DMS 273 (cell line): ENCODE data around the gene CACNB4.
"Not testable (repeated sequence)": the region's sequence is repeated elsewhere in the genome, so short reads cannot be mapped to it uniquely, and the experiment has no call there.

Experiments
- DNase-seq: peaks from one replicate; lab custom pipeline; 2025; ENCODE audit not compliant: unreplicated experiment; lab: John Stamatoyannopoulos, UW

Gene CACNB4

DNA sequence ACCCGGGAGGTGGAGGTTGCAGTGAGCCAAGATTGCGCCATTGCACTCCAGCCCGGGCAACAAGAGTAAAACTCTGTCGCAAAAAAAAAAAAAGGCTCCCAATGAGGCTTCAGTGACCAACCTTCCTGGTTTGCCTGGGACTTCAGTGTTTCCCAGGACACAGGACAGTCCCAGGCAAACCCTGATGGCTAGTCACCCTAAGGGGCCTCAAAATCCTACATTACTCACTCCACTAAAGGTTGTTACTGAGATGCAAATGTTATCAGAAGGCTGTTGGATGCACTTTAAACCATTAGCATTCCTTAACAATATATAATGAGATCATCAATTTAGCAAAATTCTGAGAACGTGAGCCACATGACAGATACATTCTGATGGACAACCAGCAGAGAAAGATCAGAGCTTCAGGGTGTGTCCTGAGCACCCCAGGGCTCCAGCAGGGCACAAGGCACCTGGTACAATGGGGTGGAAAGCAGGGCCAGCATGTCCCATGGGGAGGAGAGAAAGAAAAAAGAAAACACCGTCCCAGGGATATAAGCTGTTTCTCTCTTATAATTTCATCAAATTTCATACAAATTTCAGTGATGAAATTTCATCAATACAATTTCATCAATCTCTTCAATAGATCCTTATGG lies 152.5 kb downstream of the CACNB4 start:
- DNase-seq: no peak

DNA sequence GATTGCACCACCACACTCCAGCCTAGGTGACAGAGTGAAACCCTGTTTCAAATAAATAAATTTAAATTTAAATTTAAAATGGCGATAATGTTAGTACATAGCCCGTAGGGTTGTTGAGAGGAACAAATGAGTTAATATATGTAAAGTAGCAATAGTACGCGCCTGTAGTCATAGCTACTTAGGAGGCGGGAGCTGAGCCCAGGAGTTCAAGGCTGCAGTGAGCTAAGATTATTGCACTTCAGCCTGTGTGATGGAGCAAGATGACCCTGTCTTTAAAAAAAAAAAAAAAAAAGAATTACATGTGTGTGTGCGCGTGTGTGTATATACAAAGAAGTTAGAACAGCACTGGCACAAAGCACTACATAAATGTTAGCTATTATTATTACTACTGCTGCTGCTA lies 153.2 kb downstream of the CACNB4 start:
- DNase-seq: no peak

DNA sequence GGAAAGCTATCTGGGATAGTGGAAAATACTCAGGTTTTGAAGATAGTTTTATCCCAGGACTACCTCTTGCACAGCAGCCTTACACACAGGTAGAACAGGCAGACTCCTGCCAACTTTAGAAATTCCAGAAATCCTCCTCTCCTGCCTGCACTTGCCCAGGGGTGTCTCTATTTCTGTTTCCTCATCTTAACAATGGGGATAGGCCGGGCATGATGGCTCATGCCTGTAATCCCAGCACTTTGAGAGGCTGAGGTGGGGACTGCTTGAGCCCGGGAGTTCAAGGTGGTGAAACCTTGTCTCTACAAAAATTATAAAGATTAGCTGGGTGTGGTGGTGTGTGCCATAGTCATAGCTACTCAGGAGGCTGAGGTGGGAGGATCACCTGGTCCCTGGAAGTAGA lies 153.7 kb downstream of the CACNB4 start:
- DNase-seq: no peak

DNA sequence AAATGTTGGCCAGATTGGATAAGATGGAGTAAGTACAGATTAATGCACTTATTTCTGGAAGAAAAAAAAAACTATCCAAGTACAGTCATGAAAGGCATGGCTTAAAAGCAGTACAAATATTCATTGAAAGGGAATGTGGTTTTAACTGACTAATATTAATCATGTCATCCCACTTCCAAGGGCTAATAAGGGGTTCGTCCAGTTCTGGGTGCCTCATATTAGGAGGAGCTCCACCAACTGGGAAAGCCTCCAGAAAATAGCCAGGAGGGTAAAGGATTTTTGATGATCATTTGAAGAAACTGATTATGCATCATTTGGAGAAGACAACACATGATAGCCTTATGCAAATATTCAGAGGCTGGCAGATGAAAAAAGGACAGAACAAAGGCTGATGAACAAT lies 155.4 kb downstream of the CACNB4 start:
- DNase-seq: no peak

DNA sequence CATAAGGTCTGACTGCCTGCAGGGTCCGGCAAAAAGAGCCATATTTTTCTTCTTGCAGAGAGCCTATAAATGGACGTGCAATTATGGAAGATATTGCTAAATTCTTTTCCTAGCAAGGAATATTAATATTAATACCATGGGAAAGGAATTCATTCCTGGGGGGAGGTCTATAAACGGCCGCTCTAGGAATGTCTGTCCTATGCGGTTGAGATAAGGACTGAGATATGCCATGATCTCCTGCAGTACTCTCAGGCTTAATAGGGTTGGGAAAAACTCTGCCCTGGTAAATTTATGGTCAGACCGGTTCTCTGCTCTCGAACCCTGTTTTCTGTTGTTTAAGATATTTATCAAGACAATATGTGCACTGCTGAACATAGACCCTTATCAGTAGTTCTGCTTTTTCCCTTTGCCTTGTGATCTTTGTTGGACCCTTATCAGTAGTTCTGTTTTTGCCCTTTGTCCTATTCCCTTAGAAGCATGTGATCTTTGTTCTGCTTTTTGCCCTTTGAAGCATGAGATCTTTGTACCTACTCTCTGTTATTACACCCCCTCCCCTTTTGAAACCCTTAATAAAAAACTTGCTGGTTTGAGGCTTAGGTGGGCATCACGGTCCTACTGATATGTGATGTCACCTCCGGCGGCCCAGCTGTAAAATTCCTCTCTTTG lies 156.2 kb downstream of the CACNB4 start:
- not testable (repeated sequence) for DNase-seq

DNA sequence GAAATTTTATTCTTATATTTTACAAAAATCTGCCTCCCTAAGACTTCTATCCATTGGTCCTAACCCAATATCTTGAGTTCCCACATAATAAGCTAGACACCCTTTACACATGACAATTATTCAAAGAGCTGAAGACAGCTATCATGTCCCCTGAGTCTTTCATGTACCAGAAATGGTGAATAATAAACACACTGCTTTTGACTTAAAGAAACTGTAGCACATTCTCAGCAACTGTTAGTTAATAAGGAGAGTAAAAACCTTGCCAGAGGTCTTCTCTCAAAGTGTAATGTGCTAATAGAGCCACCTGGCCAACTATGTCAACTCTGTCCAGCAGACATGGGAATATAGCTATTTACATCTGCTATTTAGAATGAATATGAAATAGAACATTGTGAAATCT lies 160.9 kb downstream of the CACNB4 start:
- DNase-seq: no peak

DNA sequence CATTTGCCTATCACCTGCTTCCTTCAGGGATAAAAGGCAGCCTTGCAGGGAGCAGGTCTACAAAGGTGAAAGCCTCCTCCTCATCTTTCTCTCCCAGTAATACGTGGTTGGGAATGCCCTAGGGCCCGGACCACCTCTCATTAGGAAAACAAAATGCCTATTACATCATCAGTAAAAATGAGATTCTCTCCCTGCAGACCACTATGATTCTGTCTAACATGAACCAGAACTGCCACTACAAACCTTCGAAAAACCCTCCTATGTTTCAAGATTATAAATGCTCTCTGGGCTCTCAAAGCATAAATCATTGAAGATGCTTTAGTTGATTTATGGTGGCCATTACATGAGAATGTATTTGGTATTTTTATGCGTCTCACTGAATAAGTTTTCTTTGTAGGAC lies 162.2 kb downstream of the CACNB4 start:
- no peak for DNase-seq

DNA sequence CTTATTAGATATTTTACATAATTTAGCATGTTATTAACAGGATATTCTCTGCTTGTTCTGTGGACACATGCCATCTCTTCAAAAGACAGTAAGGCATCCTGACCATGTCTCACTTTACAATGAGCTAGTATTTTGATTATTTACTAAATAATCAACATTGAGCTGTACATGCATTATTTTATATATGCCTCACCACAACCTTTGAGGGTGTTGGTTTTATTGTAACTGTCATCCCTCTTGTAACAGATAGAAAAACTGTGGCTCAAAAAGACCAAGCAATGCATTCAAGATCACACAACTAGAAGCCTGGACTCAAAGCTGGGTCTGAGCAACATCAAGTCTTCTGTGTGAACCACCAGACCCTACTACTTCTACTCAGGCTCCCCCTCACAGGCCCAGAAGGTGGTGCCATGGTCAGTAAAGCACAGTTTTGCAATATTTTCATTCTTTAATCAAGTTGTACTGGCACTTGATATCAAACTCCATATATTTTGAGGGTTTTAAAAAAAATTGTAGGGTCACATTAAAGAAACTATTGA lies 165.5 kb downstream of the CACNB4 start:
- no peak for DNase-seq

DNA sequence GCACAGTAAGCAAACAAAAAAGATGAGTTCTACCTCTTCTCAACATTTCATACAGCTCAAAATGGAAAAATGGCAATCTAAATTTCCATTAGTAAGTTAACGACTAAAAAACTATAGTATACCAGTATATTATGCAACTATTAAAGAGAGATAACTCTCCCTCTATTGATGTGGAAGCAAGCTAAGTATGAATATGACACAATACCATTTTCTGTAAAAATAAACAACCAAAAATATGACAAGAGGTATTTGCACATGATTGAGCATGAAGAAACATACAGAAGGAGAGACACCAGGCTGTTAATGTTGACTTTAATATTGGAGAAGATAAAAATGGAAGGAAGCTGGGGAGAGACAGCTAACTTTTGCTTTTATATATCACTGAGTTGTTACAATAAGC lies 167.1 kb downstream of the CACNB4 start:
- no peak for DNase-seq

DNA sequence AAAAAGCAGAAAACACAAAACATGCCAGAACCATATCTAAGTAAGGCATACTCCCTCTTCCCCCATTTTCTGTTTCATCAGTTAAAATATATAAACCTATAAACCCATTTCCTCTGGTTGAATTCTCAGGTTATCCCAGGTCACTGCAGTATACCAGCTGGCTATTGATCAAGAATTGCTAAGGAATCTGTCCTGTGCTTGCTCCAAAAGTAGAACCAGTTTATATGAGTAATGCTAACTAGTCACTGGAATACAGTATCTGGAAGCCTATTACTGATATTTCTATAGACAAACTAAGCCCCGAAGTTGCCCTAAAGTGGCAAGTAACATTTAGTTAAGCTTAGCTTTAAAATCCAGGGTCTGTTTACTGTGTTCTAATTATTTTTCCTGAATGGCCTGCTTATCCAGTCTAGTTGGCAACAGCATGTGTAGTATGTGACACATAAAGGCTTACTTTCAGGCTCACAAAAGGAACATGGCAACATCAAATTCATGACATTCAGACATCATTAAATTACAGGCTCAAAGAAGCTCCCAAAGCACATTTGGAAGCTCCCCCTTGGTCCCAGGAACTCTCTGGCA lies 167.7 kb downstream of the CACNB4 start:
- no peak for DNase-seq

DNA sequence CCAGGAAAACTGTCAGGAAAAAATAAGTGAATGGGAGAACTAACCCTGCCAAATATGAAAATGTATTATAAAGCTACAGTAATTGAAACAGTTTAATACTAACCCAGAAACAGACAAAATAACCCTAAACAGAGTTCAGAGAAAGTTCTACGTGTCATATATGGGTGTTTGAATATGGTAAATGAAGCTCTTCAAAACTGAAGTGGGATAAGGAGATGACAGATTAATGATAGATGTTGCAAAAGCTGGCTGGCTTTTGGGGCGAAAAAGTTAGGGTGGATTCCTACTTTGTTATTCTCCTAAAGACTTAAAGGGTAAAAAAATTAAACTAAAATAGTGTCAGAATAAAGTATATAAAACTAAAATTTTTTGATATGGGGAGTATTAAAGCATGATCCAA lies 168.8 kb downstream of the CACNB4 start:
- DNase-seq: no peak

DNA sequence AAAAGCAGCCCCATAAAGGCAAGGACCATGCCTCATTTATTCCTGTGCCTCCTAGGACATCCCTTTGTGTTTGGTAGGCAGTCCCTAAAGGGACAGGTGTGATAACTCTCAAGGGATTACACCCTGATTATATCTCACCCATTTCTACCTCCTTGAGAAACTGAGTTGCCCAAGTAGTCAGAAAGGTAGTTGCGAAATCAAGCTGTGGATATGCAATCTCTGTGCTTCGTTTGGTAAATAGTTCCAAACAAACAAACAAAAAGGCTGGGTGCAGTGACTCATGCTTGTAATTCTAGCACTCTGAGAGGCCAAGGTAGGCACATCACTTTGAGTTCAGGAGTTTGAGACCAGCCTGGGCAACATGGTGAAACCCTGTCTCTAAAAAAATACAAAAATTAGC lies 170.5 kb downstream of the CACNB4 start:
- no peak for DNase-seq

DNA sequence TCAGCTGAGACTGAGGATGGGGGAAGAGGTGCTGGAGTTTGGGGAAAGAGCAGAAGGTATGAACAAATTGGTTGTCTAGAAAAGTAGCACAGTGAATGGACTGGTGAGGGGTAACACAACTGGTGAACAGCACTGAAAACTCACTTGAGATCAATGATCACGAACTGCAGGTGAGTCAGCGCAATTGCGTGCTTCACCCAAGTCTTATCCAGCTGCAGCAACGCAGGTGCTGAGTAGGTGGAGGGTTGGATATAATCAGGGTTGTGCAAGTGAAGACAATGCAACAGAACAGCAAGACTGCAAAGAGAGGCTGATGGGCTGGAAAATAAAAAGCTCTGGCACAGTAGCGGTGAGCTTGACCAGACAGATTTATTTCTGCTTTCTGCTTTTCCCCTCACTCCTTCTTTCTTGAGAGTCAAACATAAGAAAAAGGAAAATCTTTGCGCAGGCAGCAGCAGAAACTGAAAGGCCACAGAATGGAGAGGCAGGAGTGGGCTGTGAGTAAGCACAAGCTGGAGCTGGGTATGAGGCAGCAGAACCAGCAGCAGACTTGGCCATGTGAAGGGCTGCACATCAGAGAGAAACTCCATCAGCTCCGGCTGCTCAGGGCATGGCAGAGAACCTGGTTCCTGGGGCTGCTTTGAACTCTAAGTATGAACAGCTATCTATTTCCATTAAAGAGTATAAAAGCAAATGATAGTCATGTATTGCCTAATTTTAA lies 171.2 kb downstream of the CACNB4 start:
- DNase-seq: no peak

DNA sequence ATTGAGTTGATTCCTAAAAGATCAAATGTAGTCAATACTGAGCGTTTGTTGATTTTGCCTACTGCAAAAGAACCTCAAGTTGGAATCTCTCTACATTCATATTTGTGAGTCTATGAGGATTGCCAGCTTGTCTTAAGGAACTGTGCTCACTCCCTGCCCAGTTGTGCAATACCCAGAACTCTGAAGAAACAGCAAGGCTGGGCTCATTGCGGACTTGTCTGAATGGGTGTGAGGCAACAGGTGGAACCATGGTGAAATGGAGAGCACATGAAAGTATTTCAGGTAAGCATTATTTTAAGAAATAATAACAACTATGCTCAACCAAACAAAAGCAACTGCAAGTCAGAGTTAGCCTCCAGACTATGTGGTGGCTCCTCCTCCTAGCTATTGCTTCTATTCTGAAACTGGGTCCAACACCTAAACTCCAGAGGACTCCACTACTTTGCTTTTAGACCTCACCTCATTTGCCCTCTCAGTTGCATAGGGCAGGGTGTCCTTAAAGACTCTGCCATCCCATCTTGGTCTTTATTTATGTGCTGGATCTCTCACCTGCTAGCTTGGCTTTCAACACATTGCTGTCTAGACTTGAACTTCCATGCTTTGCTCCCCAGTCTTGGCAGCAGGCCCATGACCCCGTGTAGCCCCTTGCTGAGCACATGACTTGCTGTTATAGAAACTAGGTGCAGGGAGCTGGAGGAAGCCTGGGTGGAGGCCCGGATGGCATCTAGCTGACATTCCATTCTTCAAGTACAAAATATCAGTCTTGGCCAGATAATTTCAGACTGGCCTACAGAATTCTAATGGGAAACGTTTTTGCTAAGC lies 175.8 kb downstream of the CACNB4 start:
- DNase-seq: peak; percentile 61

DNA sequence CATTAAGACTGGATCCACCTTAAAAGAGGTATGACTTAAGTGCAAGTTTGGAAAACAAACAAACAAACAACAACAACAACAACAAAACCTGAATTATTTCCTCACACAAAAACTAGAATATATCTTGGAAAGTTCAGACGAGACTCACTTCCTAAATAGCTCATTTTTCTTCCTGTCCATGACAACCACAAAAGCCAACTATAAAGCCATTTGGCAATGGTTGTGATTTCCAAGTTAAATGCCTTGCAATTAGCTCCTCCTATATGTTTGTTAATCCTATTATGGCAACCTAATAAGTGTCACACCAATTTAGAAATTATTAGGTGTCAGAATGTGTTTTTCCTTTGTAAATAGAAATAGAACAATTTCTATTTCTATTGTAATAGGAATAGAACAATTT lies 179.1 kb downstream of the CACNB4 start:
- DNase-seq: no peak

DNA sequence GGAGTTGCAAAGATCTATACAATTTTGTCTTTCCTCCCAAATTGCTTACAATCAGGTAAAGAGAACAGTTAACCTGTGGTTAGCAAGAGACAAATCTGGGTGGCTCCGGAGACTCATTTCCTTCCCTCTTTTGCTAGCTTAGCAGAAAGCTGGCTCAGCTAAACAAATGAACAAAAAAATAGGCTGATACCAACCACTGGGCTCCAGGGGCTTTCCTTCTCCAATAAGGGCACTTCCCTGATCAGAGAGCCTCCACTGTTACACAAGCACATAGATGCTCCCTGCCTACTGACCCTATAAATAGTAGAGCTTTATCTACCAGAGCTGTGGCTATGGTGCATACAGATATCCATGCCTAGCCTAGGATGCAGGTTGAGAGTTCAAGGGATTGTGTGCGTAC lies 180.5 kb downstream of the CACNB4 start:
- no peak for DNase-seq

DNA sequence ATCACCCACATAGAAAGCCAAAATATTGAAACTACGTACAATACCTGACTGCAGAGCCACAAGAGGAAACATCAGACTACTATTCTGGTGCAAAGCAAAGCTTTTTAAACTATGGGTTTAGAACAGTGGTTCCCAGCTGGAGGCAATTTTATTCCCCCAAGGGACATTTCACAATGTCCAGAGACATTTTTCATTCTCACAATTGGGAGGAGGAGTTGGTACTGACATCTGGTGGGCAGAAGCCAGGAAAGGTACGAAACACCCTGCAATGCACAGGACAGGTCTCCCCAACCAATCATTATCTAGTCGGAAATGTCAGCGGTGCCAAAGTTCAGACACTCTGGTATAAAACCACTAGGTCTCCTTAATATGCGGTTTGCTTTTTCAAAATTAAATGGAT lies 182.2 kb downstream of the CACNB4 start:
- no peak for DNase-seq

DNA sequence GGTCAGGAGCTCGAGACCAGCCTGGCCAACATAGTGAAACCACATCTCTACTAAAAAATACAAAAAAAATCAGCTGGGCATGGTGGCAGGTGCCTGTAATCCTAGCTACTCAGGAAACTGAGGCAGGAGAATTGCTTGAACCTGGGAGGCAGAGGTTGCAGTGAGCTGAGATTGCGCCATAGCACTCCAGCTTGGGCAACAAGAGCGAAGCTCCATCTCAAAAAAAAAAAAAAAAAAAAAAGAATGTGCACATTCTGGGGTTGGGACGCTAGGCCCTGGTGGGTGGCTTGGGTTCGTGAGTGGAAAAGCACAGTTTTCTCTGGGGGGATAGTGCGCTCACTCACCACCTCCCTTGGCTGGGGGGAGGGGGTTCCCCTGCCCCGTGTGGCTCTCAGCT lies 183.2 kb downstream of the CACNB4 start:
- not testable (repeated sequence) for DNase-seq

DNA sequence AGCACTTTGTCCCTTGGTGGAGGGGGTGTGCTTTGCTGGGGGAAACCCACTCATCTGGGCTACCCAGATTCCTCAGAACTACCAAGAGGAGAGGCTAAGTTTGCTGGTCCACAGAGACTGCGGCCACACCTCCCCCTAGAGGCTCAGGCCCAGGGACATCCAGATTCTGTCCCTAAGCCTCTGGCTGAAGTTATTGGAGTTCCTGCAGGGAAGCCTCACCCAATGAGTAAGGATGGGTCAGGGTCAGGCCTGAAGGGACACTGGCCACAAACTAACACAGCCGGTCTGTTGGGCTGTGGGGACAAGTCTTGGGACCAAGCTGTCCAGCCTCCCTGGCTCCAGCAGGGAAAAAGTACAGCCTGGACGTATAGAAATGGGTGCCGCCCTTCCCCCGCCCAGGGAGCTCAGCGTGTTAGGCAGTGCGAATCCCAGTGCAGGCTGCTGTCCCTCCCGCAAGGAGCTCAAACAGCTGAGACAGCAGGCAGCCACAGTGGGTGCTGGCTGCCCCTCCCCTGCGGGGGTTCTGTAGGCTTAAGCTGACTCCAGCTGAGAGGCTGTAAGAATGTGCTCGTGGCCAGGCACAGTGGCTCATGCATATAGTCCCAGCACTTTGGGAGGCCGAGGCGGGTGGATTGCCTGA lies 183.7 kb downstream of the CACNB4 start:
- no peak for DNase-seq

DNA sequence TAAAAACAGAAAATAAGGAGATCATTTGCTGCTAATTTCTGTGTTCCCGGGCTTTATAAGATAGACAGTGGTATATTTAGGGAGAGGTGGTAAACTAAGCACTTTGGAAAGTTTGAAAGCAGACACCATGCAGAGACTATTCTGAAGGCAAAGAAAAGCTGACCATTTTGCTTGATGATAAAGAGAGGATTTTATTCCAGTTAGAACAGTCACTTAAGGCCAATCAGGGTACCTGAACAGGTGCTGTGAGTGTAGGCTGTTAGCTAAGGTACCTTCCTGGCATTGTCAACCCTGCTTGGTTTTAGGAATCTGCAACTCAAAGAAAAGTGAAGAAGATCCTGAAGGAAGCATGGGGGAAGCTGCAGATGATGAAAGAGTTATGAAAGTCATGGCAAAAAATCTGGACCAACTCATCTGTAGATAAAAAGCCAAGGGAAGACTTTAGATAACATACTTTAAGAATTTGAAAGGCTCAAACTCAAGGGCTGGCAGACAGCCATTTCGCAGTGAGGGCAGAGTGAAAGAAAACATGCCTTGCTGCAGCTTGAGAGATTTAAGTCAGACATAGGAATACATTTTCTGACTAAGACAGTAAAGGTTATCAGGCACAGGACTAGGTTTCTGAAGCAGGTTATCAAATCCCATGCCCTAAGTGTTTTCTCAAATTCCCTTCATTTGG lies 190.5 kb downstream of the CACNB4 start:
- DNase-seq: no peak
